ENCODE measurements around the gene LMO7.

The LMO7 gene

DNA sequence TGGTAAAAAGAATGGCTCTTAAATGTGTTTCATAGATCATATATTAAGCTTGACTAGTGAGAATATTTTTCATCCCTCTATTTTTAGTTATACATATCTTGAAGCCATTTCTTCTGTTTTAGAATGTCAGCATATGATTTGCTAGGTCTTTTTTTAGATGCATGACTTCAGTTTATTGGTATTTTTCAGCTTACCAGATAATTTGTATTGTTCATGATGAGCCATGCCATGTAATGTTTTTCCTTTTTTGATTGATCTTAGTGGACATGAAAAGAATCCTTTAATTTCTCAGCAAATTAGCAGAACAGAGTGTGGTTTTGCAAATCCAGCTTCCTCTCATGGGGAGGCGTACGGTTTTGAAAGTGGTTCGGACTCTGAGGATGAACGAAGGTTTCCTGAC, 168.5 kb downstream of the LMO7 start:
- Histone ChIP-seq H3K27me3 (ENCODE audit: low read depth, low read length) (no peaks in the 10 kb centered on the region), H3K9me3 (ENCODE audit: control insufficient read depth in 1 of 2, low read length in 2 of 2) (no peaks in the 10 kb centered on the region), H3K27ac (ENCODE audit: low read length) (no peak overlapping the region), H3K36me3 (ENCODE audit: control insufficient read depth in 1 of 2, insufficient read depth in 2 of 2, low read length in 2 of 2) (no peaks in the 10 kb centered on the region), H3K4me3 (ENCODE audit: low read depth in 1 of 2, low read length in 2 of 2) (no peak overlapping the region), H3K4me1 (ENCODE audit: control insufficient read depth in 1 of 2, insufficient read depth in 2 of 2, low read length in 2 of 2) (no peaks in the 10 kb centered on the region)

DNA sequence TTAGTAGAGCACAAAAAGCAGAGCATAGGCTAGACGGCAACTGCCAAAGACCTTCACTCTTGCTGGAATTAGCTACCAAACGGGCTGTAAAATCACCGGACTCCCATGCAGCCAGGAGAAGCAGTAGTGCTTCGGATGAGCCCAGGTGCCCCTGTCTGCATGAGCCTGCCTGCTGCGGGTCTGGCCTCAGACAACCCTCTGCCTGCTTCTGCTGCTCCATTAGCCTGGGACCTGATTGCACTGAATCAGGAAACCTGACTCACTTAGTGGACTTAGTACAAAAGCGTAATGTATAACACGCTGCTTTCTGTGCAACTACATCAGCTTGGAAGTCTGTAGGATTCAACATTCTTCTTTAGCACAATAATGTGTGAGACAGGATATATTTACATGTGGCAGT, 170.0 kb downstream of the LMO7 start:
- no peaks in the 10 kb centered on the region for H3K27me3 ChIP-seq (ENCODE audit: low read depth, low read length)
- no peak overlapping the region for H3K27ac ChIP-seq (ENCODE audit: low read length)
- H3K36me3 ChIP-seq (ENCODE audit: control insufficient read depth in 1 of 2, insufficient read depth in 2 of 2, low read length in 2 of 2) = no peaks in the 10 kb centered on the region
- H3K4me1 ChIP-seq (ENCODE audit: control insufficient read depth in 1 of 2, insufficient read depth in 2 of 2, low read length in 2 of 2) = no peaks in the 10 kb centered on the region
- no peak overlapping the region for H3K4me3 ChIP-seq (ENCODE audit: low read depth in 1 of 2, low read length in 2 of 2)
- no peaks in the 10 kb centered on the region for H3K9me3 ChIP-seq (ENCODE audit: control insufficient read depth in 1 of 2, low read length in 2 of 2)

DNA sequence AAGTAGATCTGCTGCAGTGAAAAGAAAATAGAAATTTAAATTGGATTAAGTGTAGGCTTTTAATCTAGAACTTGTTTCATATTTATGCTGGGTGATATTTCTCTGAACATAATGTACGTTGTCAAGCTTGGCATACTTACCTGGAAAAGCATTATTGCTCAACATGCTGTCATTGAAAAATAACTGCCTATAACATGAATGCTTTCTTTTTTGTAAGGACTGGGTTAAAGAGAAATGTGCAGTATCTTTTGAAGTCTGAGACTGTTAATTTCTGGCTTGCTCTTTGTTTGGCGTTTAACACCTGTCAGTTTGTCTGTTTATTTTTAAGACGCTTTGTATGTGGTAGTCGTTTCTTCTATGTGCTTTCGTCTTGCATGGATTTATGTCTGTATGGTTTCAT, 175.2 kb downstream of the LMO7 start:
- Histone ChIP-seq H3K36me3 (ENCODE audit: control insufficient read depth in 1 of 2, insufficient read depth in 2 of 2, low read length in 2 of 2) (no peaks in the 10 kb centered on the region), H3K27ac (ENCODE audit: low read length) (no peak overlapping the region), H3K9me3 (ENCODE audit: control insufficient read depth in 1 of 2, low read length in 2 of 2) (no peaks in the 10 kb centered on the region), H3K27me3 (ENCODE audit: low read depth, low read length) (no peaks in the 10 kb centered on the region), H3K4me1 (ENCODE audit: control insufficient read depth in 1 of 2, insufficient read depth in 2 of 2, low read length in 2 of 2) (peaks cover 0 to 6% of the 10 kb centered on the region in 2 donors), H3K4me3 (ENCODE audit: low read depth in 1 of 2, low read length in 2 of 2) (no peak overlapping the region)

DNA sequence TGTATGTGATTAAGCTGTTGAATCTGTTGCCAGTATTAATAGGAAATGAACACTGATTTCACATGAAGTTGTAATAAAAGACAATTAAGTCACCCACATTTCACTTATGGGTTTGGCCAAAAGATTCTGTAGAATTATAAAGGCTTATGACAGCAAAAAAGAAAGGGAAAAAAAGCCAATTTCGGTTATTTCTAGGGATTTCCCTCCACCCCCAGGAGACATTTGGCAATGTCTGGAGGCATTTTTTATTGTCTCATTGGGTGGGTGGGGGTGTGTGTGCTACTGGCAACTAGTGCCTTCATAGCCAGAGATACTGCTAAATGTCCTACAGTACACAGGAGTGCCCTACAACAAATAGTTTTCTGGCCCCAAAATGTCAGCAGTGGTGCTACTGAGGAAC, 175.7 kb downstream of the LMO7 start:
- Histone ChIP-seq H3K27ac (ENCODE audit: low read length) (no peak overlapping the region), H3K36me3 (ENCODE audit: control insufficient read depth in 1 of 2, insufficient read depth in 2 of 2, low read length in 2 of 2) (no peaks in the 10 kb centered on the region), H3K4me1 (ENCODE audit: control insufficient read depth in 1 of 2, insufficient read depth in 2 of 2, low read length in 2 of 2) (peaks cover 0 to 6% of the 10 kb centered on the region in 2 donors), H3K4me3 (ENCODE audit: low read depth in 1 of 2, low read length in 2 of 2) (no peak overlapping the region), H3K9me3 (ENCODE audit: control insufficient read depth in 1 of 2, low read length in 2 of 2) (no peaks in the 10 kb centered on the region), H3K27me3 (ENCODE audit: low read depth, low read length) (no peaks in the 10 kb centered on the region)

DNA sequence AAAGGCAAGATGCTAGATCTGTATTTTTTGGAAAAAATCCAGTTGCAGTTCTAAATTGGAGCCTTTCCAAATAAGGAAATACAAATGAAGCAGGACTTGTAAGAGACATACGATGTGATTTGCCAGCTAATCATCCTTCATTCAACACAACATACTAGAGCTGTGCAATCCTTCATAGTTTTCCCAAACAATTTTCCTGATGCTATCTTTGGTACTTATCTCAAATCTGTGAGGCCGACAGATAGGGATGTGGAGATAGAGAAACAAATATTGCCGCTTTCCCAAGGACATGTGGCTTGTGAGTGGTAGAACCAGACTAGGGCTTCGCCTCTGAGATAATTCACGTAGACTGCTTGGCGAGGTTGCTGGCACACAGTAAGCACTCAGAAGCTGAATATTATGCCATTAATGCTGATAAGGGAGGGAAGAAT, 176.6 kb downstream of the LMO7 start:
- Histone ChIP-seq H3K4me3 (ENCODE audit: low read depth in 1 of 2, low read length in 2 of 2) (no peak overlapping the region), H3K27me3 (ENCODE audit: low read depth, low read length) (no peaks in the 10 kb centered on the region), H3K36me3 (ENCODE audit: control insufficient read depth in 1 of 2, insufficient read depth in 2 of 2, low read length in 2 of 2) (no peaks in the 10 kb centered on the region), H3K27ac (ENCODE audit: low read length) (no peak overlapping the region), H3K4me1 (ENCODE audit: control insufficient read depth in 1 of 2, insufficient read depth in 2 of 2, low read length in 2 of 2) (peaks cover 0 to 6% of the 10 kb centered on the region in 2 donors), H3K9me3 (ENCODE audit: control insufficient read depth in 1 of 2, low read length in 2 of 2) (no peaks in the 10 kb centered on the region)

DNA sequence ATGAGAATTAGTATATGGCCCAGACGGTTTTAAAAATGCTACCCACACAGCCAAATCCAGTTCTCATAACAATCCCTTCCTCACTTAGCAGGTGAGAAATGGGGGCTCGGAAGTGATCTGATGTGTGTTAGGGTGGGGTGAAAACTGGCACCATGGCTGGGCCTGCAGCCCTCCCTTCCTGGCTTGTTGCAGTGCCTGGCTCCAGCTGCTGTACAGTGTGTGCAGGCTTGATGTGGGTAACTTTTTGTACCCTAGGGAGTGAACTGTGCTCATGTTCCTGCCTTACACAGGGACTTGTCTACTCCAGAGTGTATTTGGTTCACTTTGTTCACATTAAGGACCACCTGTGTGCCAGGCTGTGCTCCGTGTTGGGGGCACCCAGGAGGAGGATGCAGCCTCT, 177.2 kb downstream of the LMO7 start:
- H3K27ac ChIP-seq (ENCODE audit: low read length) = no peak overlapping the region
- no peak overlapping the region for H3K4me3 ChIP-seq (ENCODE audit: low read depth in 1 of 2, low read length in 2 of 2)
- peaks cover 0 to 6% of the 10 kb centered on the region in 2 donors for H3K4me1 ChIP-seq (ENCODE audit: control insufficient read depth in 1 of 2, insufficient read depth in 2 of 2, low read length in 2 of 2)
- no peaks in the 10 kb centered on the region for H3K27me3 ChIP-seq (ENCODE audit: low read depth, low read length)
- no peaks in the 10 kb centered on the region for H3K9me3 ChIP-seq (ENCODE audit: control insufficient read depth in 1 of 2, low read length in 2 of 2)
- no peaks in the 10 kb centered on the region for H3K36me3 ChIP-seq (ENCODE audit: control insufficient read depth in 1 of 2, insufficient read depth in 2 of 2, low read length in 2 of 2)

DNA sequence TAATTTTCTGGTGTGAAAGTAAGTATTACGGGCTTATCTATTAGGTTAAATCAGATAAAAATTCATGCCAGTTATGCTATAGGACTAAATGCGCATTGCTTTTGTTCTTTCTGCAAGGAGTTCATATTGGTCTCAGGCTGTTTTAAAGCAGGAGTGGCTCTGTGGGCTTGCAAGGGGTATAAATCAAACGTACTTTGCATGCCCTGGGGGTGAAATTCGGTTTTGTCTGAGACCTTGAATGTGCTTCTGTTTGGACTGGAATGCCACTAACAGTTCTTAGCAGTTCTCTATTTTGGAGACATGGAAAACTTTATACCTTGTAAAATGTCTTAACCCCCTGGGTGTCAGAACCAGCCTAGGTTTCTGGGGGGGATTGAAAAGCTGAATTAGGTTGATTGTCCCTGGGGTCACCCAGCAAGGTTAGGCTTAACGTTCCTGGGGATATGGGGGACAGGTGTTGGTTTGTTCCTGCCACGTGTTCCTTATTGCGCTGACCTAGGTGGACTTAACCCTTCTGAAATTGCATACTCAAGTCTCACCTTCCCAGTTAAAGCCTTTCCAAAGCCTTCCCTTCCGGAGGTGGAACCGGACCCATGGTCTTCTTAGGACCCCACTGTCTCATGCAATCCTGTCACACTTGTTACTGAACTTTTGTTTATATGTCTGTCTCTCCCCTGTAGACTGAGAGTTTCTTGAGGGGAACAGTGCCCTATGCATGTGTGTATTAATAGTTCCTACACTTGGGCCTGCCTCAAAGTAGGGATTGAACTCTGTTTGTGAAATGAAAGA, 182.2 kb downstream of the LMO7 start:
- no peaks in the 10 kb centered on the region for H3K9me3 ChIP-seq (ENCODE audit: control insufficient read depth in 1 of 2, low read length in 2 of 2)
- H3K4me3 ChIP-seq (ENCODE audit: low read depth in 1 of 2, low read length in 2 of 2) = no peak overlapping the region
- no peak overlapping the region for H3K27ac ChIP-seq (ENCODE audit: low read length)
- H3K4me1 ChIP-seq (ENCODE audit: control insufficient read depth in 1 of 2, insufficient read depth in 2 of 2, low read length in 2 of 2) = no peaks in the 10 kb centered on the region
- H3K36me3 ChIP-seq (ENCODE audit: control insufficient read depth in 1 of 2, insufficient read depth in 2 of 2, low read length in 2 of 2) = peaks cover 0 to 4% of the 10 kb centered on the region in 2 donors
- H3K27me3 ChIP-seq (ENCODE audit: low read depth, low read length) = no peaks in the 10 kb centered on the region

DNA sequence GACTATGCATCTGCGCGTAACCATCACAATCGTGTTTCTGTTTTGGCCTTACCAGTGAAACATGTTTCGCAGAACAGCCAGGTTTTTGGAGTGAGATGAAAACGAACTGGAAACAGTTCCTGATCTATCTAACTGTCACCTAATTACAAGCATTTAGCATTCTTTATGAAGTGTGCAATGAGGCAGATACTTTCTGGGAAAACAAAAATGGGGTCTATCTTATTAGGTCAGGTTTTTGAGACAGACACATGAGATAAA, 182.8 kb downstream of the LMO7 start:
- Histone ChIP-seq H3K9me3 (ENCODE audit: control insufficient read depth in 1 of 2, low read length in 2 of 2) (no peaks in the 10 kb centered on the region), H3K4me1 (ENCODE audit: control insufficient read depth in 1 of 2, insufficient read depth in 2 of 2, low read length in 2 of 2) (no peaks in the 10 kb centered on the region), H3K4me3 (ENCODE audit: low read depth in 1 of 2, low read length in 2 of 2) (no peak overlapping the region), H3K27me3 (ENCODE audit: low read depth, low read length) (no peaks in the 10 kb centered on the region), H3K27ac (ENCODE audit: low read length) (no peak overlapping the region), H3K36me3 (ENCODE audit: control insufficient read depth in 1 of 2, insufficient read depth in 2 of 2, low read length in 2 of 2) (peaks cover 4 to 5% of the 10 kb centered on the region in 2 donors)

DNA sequence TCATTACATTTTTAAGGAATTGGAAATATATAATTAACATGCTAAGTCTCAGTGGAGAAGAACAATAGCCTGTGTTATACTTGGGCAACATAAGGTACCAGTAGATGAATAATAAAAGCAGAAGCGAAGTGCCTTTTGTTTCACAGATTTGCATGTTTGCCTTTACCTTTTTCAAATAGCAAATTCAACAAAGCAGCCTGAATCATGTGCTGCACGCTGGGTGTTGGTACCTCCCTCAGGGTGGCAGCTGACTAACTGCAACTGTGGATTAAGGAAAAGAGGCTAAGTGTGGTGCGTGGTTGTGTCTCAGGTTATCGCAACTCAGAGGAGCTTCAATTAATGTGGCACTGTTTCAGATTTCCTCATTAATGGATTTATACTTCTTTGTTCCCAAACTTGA, 189.0 kb downstream of the LMO7 start:
- no peak overlapping the region for H3K27ac ChIP-seq (ENCODE audit: low read length)

DNA sequence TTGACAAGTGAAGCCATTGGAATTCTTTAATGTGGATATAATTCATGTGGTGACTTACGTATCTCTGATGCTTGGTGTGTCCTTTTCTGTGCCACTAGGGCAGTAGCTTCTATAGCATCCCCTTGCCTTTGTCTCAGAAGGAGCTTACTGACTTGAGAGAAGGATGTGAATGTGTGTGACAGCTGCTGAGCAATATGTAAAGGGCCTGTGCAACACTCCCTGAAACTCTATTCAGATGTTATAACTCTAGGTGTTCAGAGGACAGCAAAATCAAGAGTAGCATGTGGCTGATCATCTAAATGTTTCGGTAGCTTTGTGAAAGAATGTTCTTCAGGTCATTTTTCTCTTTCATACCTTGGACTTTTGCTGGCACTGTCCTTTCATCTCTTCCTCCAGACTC, 189.5 kb downstream of the LMO7 start:
- H3K4me1 ChIP-seq (ENCODE audit: control insufficient read depth in 1 of 2, insufficient read depth in 2 of 2, low read length in 2 of 2) = no peaks in the 10 kb centered on the region

More for the DNA sequence above, 189.0 kb downstream of the LMO7 start:
- Histone ChIP-seq H3K36me3 (ENCODE audit: control insufficient read depth in 1 of 2, insufficient read depth in 2 of 2, low read length in 2 of 2) (peaks cover 4 to 9% of the 10 kb centered on the region in 2 donors), H3K4me3 (ENCODE audit: low read depth in 1 of 2, low read length in 2 of 2) (no peak overlapping the region), H3K9me3 (ENCODE audit: control insufficient read depth in 1 of 2, low read length in 2 of 2) (no peaks in the 10 kb centered on the region), H3K27me3 (ENCODE audit: low read depth, low read length) (no peaks in the 10 kb centered on the region), H3K4me1 (ENCODE audit: control insufficient read depth in 1 of 2, insufficient read depth in 2 of 2, low read length in 2 of 2) (no peaks in the 10 kb centered on the region)

DNA sequence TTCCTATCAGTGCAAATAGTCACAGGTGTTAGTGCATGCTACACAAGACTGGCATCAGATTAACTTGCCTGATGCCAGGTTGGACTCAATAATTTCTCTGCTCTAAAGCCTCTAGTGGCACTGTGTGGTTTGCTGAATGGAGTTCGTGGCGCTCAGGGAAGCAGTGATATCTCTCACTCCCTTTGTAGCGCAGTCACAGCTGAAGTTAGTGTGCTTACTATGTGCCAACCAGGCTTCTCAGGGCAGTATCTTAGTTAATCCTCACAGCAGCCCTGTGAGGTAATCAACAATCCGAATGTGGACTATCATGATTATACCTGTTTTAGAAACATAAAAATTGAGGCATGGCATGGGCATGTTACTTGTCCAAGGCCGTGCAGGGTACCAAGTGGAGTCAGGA, 190.3 kb downstream of the LMO7 start:
- no peaks in the 10 kb centered on the region for H3K27me3 ChIP-seq (ENCODE audit: low read depth, low read length)
- no peak overlapping the region for H3K4me3 ChIP-seq (ENCODE audit: low read depth in 1 of 2, low read length in 2 of 2)
- no peak overlapping the region for H3K27ac ChIP-seq (ENCODE audit: low read length)
- no peaks in the 10 kb centered on the region for H3K9me3 ChIP-seq (ENCODE audit: control insufficient read depth in 1 of 2, low read length in 2 of 2)
- peaks cover 1 to 9% of the 10 kb centered on the region in 2 donors for H3K36me3 ChIP-seq (ENCODE audit: control insufficient read depth in 1 of 2, insufficient read depth in 2 of 2, low read length in 2 of 2)
- H3K4me1 ChIP-seq (ENCODE audit: control insufficient read depth in 1 of 2, insufficient read depth in 2 of 2, low read length in 2 of 2) = no peaks in the 10 kb centered on the region

More for the DNA sequence above, 189.5 kb downstream of the LMO7 start:
- Histone ChIP-seq H3K36me3 (ENCODE audit: control insufficient read depth in 1 of 2, insufficient read depth in 2 of 2, low read length in 2 of 2) (peaks cover 4 to 9% of the 10 kb centered on the region in 2 donors), H3K9me3 (ENCODE audit: control insufficient read depth in 1 of 2, low read length in 2 of 2) (no peaks in the 10 kb centered on the region), H3K27ac (ENCODE audit: low read length) (no peak overlapping the region), H3K27me3 (ENCODE audit: low read depth, low read length) (no peaks in the 10 kb centered on the region), H3K4me3 (ENCODE audit: low read depth in 1 of 2, low read length in 2 of 2) (no peak overlapping the region)

DNA sequence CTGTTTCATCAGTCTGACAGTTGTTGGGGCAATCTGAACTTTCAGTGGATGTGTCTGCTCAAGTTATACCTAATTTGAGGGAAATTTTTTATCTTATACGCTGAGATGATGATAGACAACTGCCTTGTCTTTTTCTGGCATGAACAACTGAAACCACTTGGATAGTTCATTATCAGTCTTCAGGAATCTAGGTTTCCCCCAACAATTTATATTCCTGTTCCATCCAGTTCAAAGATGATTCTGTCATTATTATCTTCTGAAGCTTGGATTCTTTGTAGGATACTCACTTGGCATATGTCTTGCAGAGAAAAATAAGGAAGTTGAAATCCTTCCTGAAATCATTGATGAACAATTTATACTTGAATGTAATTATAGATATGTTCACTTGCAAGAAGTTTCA, 193.7 kb downstream of the LMO7 start:
- Histone ChIP-seq H3K27ac (ENCODE audit: low read length) (no peak overlapping the region), H3K4me3 (ENCODE audit: low read depth in 1 of 2, low read length in 2 of 2) (no peak overlapping the region), H3K9me3 (ENCODE audit: control insufficient read depth in 1 of 2, low read length in 2 of 2) (no peaks in the 10 kb centered on the region), H3K36me3 (ENCODE audit: control insufficient read depth in 1 of 2, insufficient read depth in 2 of 2, low read length in 2 of 2) (no peaks in the 10 kb centered on the region), H3K4me1 (ENCODE audit: control insufficient read depth in 1 of 2, insufficient read depth in 2 of 2, low read length in 2 of 2) (no peaks in the 10 kb centered on the region), H3K27me3 (ENCODE audit: low read depth, low read length) (no peaks in the 10 kb centered on the region)
